Astrocyte (in vitro differentiated cells and primary cell): ENCODE measurements around the gene UBE2Z. TPM values are rescaled to one million over a fixed set of nuclear protein-coding genes. Genes with fewer than 3 reads are reported as not detected.

ENCODE experiments used
- DNase-seq: peaks from one replicate; pipeline ENCODE4 v3.0.0-alpha.2; 2010; ENCODE audit warnings: low read depth
- FAIRE-seq: peaks from 2 replicates; lab custom pipeline; 2011; peaks lifted over from hg19 to GRCh38; lab: Jason Lieb, UNC
- H2AFZ ChIP-seq: 2 replicates; pipeline ENCODE4 v1.6.0; 2012; ENCODE audit warnings: low read depth, low read length, inconsistent platforms
- H3K27ac ChIP-seq: 2 replicates; pipeline ENCODE4 v1.5.1; 2011; ENCODE audit warnings: low read depth, low read length, inconsistent platforms
- H3K27me3 ChIP-seq: 2 replicates; pipeline ENCODE4 v1.6.0; 2011; ENCODE audit warnings: low read length, inconsistent platforms; ENCODE audit not compliant: insufficient read depth
- H3K36me3 ChIP-seq: 2 replicates; pipeline ENCODE4 v1.5.1; 2011; ENCODE audit warnings: low read length, inconsistent platforms; ENCODE audit not compliant: insufficient read depth
- H3K4me1 ChIP-seq: 2 replicates; pipeline ENCODE4 v1.5.1; 2011; ENCODE audit warnings: low read length, inconsistent platforms; ENCODE audit not compliant: insufficient read depth
- H3K4me2 ChIP-seq: 2 replicates; pipeline ENCODE4 v1.6.0; 2012; ENCODE audit warnings: low read length, inconsistent platforms
- H3K4me3 ChIP-seq: 2 replicates; pipeline ENCODE4 v1.5.1; 2011; ENCODE audit warnings: low read depth, mild to moderate bottlenecking, low read length, inconsistent platforms; ENCODE audit not compliant: insufficient read depth
- H3K79me2 ChIP-seq: 2 replicates; pipeline ENCODE4 v1.6.0; 2012; ENCODE audit warnings: mild to moderate bottlenecking, low read length, inconsistent platforms; ENCODE audit not compliant: insufficient read depth
- H3K9ac ChIP-seq: 2 replicates; pipeline ENCODE4 v1.6.0; 2012; ENCODE audit warnings: mild to moderate bottlenecking, low read length, inconsistent platforms
- H3K9me3 ChIP-seq: 2 replicates; pipeline ENCODE4 v1.5.1; 2012; ENCODE audit warnings: low read depth, mild to moderate bottlenecking, low read length, inconsistent platforms; ENCODE audit not compliant: insufficient read depth
- H4K20me1 ChIP-seq: 2 replicates; pipeline ENCODE4 v1.6.0; 2012; ENCODE audit warnings: low read length, inconsistent platforms; ENCODE audit not compliant: insufficient read depth
- H3K27ac Mint-ChIP-seq: one replicate; pipeline ENCODE4 v1.8.0; 2021; ENCODE audit warnings: mild to moderate bottlenecking, mixed read lengths; ENCODE audit not compliant: unreplicated experiment
- H3K27me3 Mint-ChIP-seq: one replicate; pipeline ENCODE4 v1.8.0; 2021; ENCODE audit warnings: low read depth, mixed read lengths; ENCODE audit not compliant: unreplicated experiment
- H3K36me3 Mint-ChIP-seq: one replicate; pipeline ENCODE4 v1.8.0; 2021; ENCODE audit warnings: low read depth, mixed read lengths; ENCODE audit not compliant: unreplicated experiment
- H3K4me1 Mint-ChIP-seq: one replicate; pipeline ENCODE4 v1.8.0; 2021; ENCODE audit warnings: low read depth, mixed read lengths; ENCODE audit not compliant: unreplicated experiment
- H3K4me3 Mint-ChIP-seq: one replicate; pipeline ENCODE4 v1.8.0; 2021; ENCODE audit warnings: mild to moderate bottlenecking, moderate library complexity, mixed read lengths; ENCODE audit not compliant: unreplicated experiment
- H3K9me3 Mint-ChIP-seq: one replicate; pipeline ENCODE4 v1.8.0; 2021; ENCODE audit warnings: mild to moderate bottlenecking, mixed read lengths; ENCODE audit not compliant: unreplicated experiment
- CTCF ChIP-seq: IDR thresholded peaks from 2 replicates; pipeline ENCODE4 v1.5.1; 2011; ENCODE audit warnings: low read depth, mild to moderate bottlenecking, inconsistent platforms, low read length, moderate library complexity; ENCODE audit not compliant: insufficient read depth
- EZH2 ChIP-seq: IDR thresholded peaks from 2 replicates; pipeline ENCODE4 v1.6.1; 2012; ENCODE audit warnings: mild to moderate bottlenecking, low read length, inconsistent platforms; ENCODE audit not compliant: insufficient read depth
- total RNA-seq: library from RNA; stranded (reverse); gene quantifications from 2 replicates; pipeline ENCODE4 v1.2.1, GENCODE V29; 2021

Gene UBE2Z
- total RNA-seq, 1 donor from 2014 or later = 103 TPM

- FAIRE-seq = no peak
- peaks cover 30% of the 10 kb centered on the region for H3K36me3 Mint-ChIP-seq
- H3K27ac Mint-ChIP-seq = no peak overlapping the region
Observed at GRCh38 chr17:48860456-48860855, 47.8 kb upstream of the UBE2Z start.

GRCh38 chr17:48868916-48869500 is 39.2 kb upstream of the UBE2Z start:
- Histone ChIP-seq H3K36me3 (peaks cover 8% of the 10 kb centered on the region), H4K20me1 (no peaks in the 10 kb centered on the region), H2AFZ (no peak overlapping the region), H3K9me3 (no peaks in the 10 kb centered on the region), H3K27me3 (peaks cover 17% of the 10 kb centered on the region), H3K9ac (no peak overlapping the region), H3K4me3 (no peak overlapping the region), H3K4me2 (no peak overlapping the region), H3K79me2 (no peaks in the 10 kb centered on the region), H3K4me1 (no peaks in the 10 kb centered on the region), H3K27ac (no peak overlapping the region)
- H3K36me3 Mint-ChIP-seq = peaks cover 14% of the 10 kb centered on the region
- TF ChIP-seq CTCF (no peak), EZH2 (no peak)
- peaks cover 7% of the 10 kb centered on the region for H3K27me3 Mint-ChIP-seq
- no peak for FAIRE-seq
- H3K4me1 Mint-ChIP-seq = peaks cover 5% of the 10 kb centered on the region
- no peaks in the 10 kb centered on the region for H3K9me3 Mint-ChIP-seq
- H3K4me3 Mint-ChIP-seq = no peak overlapping the region
- no peak for DNase-seq
- H3K27ac Mint-ChIP-seq = no peak overlapping the region

More at GRCh38 chr17:48860456-48860855, 47.8 kb upstream of the UBE2Z start:
- Histone ChIP-seq H3K9ac (no peak overlapping the region), H3K4me3 (no peak overlapping the region), H3K27me3 (no peaks in the 10 kb centered on the region), H2AFZ (no peak overlapping the region), H3K27ac (no peak overlapping the region), H3K36me3 (peaks cover 20% of the 10 kb centered on the region), H3K4me2 (no peak overlapping the region), H3K79me2 (no peaks in the 10 kb centered on the region), H4K20me1 (no peaks in the 10 kb centered on the region), H3K9me3 (no peaks in the 10 kb centered on the region), H3K4me1 (no peaks in the 10 kb centered on the region)
- no peak overlapping the region for H3K4me3 Mint-ChIP-seq
- no peaks in the 10 kb centered on the region for H3K9me3 Mint-ChIP-seq
- no peak for DNase-seq
- no peaks in the 10 kb centered on the region for H3K4me1 Mint-ChIP-seq
- H3K27me3 Mint-ChIP-seq = no peaks in the 10 kb centered on the region
- TF ChIP-seq CTCF (no peak), EZH2 (no peak)

GRCh38 chr17:48869821-48870318 is 38.3 kb upstream of the UBE2Z start:
- H3K36me3 Mint-ChIP-seq = peaks cover 7% of the 10 kb centered on the region
- no peak overlapping the region for H3K27ac Mint-ChIP-seq
- peaks cover 7% of the 10 kb centered on the region for H3K27me3 Mint-ChIP-seq
- Histone ChIP-seq H3K27ac (no peak overlapping the region), H3K27me3 (peaks cover 17% of the 10 kb centered on the region), H3K79me2 (no peaks in the 10 kb centered on the region), H3K4me2 (no peak overlapping the region), H3K9ac (no peak overlapping the region), H3K4me1 (no peaks in the 10 kb centered on the region), H3K4me3 (no peak overlapping the region), H4K20me1 (no peaks in the 10 kb centered on the region), H3K9me3 (no peaks in the 10 kb centered on the region), H3K36me3 (peaks cover under 1% of the 10 kb centered on the region), H2AFZ (no peak overlapping the region)
- H3K9me3 Mint-ChIP-seq = no peaks in the 10 kb centered on the region
- H3K4me3 Mint-ChIP-seq = no peak overlapping the region
- FAIRE-seq (no peak), DNase-seq (no peak)
- TF ChIP-seq CTCF (no peak), EZH2 (no peak)
- peaks cover 5% of the 10 kb centered on the region for H3K4me1 Mint-ChIP-seq
